ENCODE data around the gene FOXL3. TPM values are rescaled to one million over a fixed set of nuclear protein-coding genes. Genes with fewer than 3 reads are reported as not detected.

FOXL3 gene
- total RNA-seq, 1 donor from 2014 or later: not detected

DNA sequence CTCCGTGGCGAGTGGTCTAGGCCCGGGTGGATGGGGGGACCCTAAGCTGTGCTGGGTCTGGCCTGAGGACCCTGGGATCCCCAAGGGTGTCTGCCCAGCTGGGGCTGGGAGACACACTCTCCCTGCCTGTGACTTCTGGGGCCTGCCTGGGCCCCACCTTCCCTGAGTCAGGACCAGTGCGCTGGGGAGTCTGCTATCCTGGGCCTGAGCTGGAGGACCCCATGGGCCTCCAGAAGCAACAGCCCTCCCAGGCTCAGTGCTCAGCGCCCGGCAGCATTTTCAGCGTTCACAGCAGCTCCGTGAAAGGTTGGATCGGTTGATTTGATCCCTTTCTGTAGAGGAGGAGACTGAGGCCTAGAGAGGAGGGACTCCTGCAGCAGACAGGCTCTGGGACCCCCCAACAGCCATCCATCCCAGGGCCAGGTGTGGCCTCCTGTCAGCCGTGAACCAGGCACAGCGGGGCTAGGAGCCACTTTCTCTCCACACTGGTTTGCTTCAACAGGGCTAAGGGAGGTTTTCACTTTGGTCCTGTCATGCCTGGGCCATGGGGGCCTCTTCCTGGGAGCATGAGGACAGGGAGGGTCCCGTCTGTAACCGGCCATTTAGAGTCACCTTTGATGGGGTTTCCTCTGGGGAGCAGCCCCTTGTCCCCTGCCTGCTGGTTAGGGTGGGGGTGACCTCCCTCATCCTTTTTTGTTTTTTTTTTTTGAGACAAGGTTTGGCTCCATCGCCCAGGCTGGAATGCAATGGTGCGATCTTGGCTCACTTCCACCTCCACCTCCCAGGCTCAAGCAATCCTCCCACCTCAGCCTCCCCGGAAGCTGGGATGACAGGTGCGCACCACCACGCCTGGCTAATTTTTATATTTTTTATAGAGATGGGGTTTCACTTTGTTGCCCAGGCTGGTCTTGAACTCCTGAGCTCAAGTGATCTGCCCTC lies 12.4 kb downstream of the FOXL3 start:
- no peak for DNase-seq

- DNase-seq: no peak
Measured at GRCh38 chr7:303425-303824, 13.5 kb downstream of the FOXL3 start.

DNA sequence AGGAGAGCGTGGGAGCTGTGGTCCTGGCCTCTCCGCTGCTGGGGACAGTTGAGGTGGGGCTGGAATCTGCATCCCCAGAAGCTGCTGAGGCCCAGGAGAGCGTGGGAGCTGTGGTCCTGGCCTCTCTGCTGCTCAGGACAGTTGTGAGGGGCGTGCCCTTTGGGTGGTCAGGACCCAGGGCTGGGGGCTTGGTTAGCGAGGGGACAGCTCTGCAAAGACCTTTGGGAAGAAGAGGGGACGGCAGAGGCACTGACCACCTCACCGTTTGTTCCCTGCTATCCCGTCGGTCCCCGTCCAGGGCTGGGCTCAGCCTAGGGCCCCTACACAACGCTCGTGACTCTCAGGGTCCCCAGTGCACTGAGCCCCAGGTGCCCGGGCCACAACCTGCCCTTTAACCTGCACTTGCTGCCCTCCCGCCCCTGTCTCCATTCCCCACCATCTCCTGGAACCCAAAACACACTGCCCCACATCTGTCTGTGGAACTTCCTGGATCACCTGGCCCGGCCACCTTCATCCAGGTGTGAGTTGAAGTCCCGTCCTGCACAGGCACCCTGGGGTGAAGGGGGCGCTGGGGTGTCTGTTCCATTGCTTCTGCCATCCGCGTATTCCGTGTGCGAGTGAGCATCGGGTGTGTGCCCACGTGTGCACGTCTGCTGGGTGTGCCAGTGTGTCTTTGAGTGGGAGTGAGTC lies 14.1 kb downstream of the FOXL3 start:
- no peak for DNase-seq

GRCh38 chr7:304574-305409 lies 14.8 kb downstream of the FOXL3 start:
- no peak for DNase-seq

DNA sequence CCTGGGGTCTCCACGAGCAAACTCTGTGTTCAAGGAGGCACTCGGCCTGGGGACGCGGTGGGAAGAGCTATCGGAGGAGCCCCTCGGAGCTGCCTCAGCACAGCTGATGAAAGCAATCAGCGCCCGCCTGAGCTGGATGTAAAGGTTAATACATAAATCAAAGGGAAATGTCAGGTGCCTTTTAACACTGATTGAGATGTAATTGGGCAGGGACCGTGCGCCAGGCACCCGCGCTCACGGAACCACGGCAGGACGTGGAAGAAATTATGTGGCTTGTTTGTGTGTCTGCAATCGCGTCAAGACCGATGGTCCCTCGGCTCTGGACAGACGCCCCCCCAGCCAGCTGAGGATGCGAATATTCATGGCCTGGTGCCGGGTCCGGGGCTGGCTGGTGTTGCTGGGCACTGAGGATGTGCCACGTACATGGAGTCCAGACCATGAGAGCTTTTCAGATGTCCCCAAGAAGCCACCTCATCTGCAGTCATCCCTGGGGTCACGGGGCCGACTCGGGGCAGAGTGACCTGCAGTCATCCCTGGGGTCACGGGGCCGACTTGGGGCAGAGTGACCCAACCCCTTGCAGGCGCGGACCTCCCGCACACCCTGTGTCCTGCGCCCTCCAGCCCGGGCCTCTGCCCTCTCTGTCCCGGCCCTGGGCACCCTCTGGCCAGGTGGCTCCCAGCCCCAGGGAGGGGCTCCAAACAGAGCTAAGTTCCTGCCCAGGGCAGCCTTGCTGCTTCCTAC lies 15.6 kb downstream of the FOXL3 start:
- no peak for DNase-seq

DNA sequence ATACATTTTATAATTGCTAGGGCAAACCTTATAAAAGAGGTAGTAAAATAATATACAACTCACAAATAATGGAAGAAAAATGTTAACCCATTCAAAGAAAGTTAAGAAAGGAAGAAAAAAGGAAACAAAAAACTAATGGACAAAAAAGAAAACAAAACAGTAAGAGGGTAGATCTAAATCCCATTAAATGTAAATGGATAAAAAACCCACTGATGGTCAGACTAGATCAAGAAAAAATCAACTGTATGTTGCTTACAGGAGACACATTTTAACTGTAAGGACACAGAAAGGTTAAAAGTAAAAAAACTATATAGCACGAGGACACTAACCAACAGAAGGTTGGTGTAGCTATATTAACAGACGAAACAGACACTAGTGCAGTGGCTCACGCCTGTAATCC lies 18.0 kb downstream of the FOXL3 start:
- no peak for DNase-seq

GRCh38 chr7:309586-310228 lies 19.7 kb downstream of the FOXL3 start:
- no peak for DNase-seq

GRCh38 chr7:311131-311680 lies 21.2 kb downstream of the FOXL3 start:
- no peak for DNase-seq

GRCh38 chr7:311796-312195 lies 21.8 kb downstream of the FOXL3 start:
- no peak for DNase-seq

DNA sequence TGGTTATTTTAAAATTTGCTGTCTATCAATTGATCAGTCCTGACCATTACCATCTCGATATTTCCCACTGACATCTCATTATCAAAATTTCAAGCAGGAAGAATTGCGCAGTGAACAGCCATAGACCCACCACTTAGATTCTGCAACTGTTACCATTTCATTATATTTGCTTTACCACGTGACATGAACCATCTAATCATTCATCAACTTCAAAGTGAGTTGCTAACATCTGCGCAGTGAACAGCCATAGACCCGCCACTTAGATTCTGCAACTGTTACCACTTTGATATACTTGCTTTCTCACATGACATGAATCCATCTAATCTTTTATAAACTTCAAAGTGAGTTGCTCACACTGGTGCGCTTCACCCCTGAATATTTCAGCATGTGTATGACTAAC lies 22.5 kb downstream of the FOXL3 start:
- no peak for DNase-seq

DNA sequence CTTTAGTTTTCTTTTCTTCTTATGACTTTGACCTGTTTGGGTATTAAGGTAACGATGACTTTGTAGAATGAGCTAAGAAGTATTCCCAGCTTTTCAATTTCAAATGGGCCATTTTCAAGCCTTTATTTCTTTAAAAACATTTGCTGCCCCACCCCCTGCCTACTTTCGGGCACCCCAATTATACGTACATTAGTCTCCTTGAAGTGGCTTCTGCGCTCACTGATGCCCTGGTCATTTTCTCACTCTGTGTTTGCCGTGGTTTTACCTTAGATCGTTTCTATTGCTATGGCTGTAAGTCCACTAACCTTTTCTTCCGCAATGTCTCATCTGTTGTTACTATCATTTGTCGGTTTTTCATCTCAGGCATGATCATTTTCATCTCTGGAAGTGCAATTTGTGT lies 24.9 kb downstream of the FOXL3 start:
- no peak for DNase-seq

DNA sequence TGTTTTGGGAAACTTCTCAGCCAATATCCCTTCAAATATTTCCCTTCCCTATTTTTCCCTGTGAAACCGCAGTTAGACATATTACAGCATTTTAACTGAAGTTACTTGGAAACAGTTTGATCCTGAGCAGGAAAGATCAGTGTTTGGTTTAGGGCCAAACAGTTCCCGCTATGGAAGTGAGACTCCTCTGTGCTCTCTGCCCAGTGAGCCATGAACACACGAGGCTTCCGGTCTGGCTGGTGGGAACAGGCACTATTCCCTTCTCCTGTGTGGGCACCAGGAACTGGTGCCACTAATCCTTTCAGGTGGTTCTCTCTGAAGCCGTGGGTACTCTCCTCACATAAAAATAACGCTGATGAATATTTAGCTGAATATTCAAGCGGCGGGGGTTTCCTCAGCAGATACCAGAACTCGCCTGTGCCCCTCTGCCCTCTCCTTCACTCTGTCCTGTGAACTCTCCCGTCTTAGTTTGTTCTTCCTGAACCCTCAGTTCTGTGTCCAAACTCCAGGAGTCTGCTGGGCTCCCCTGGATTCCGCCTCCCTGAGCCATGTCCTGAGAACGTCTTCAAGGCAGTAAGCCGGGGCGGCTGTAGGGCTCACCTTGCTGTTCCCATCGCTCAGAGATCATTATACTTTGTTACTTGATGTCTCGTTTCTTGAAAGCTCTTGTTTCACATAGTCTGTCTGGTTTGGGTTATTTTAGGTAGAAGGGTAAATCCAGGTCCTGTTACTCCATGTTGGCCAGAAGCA lies 25.7 kb downstream of the FOXL3 start:
- no peak for DNase-seq

- no peak for DNase-seq
Measured at GRCh38 chr7:317643-318405, 27.9 kb downstream of the FOXL3 start.

DNA sequence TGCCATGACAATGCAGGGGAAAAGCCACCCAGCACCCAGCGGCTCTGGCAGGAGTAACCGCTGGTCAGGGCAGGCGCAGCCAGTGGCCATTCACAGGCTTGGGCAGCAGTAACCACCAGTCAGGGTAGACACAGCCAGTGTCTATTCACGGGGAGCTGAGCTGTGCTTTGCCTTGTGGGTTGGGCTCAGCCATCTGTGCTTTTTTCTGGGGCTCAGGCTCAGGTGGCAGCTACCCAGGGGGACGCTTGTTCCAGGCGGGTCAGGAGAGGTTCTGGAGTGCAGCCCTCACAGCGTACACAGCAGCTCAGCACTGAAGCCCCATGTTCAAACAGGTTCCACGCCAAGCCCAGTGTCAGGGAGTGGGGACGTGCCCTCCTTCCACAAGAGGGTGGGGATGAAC lies 28.5 kb downstream of the FOXL3 start:
- no peak for DNase-seq

- no peak for DNase-seq
Measured at GRCh38 chr7:318878-319661, 29.1 kb downstream of the FOXL3 start.

DNA sequence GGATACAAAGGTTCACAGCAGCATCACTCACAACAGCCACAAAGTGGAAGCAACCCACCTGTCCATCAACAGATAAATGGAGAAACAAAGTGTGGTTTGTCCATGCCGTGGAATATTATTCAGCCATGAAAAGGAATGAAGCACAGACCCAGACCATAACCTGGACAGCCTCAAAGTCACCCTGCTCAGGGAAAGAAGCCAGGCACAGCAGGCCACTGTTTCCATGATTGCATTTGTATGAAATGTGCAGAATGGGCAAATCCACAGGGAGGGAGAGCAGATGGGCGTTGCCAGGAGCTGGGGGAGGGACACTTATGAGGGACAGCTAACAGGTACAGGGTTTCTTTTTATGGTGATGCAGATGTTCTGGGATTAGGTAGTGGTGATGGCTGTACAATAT lies 30.3 kb downstream of the FOXL3 start:
- no peak for DNase-seq

- peak; percentile 41 for DNase-seq
Measured at GRCh38 chr7:322111-322671, 32.2 kb downstream of the FOXL3 start.

GRCh38 chr7:322708-323111 lies 32.7 kb downstream of the FOXL3 start:
- no peak for DNase-seq

All from occipital lobe (tissue), 2 donors.